KMS-11 (cell line): ENCODE results near the gene PRRT3.
A peak's percentile ranks its signal among the peaks of the same experiment; 100 is the strongest.

Experiments
- H2AFZ ChIP-seq: fragments of 200-600 bp; sonication (generic); 2 replicates; pipeline ENCODE4 v1.6.1; 2016; ENCODE audit warnings: antibody characterized with exemption, mixed run types, low read depth
- H3K27ac ChIP-seq: fragments of 200-600 bp; sonication (generic); 2 replicates; pipeline ENCODE4 v1.6.1; 2016; ENCODE audit warnings: mild to moderate bottlenecking, mixed run types
- H3K27me3 ChIP-seq: fragments of 200-600 bp; sonication (generic); 2 replicates; pipeline ENCODE4 v1.6.1; 2017; ENCODE audit warnings: mild to moderate bottlenecking, low read depth, mixed run types, moderate library complexity; ENCODE audit not compliant: insufficient read depth
- H3K36me3 ChIP-seq: fragments of 200-600 bp; sonication (generic); 2 replicates; pipeline ENCODE4 v1.6.1; 2017; ENCODE audit warnings: mild to moderate bottlenecking, mixed run types; ENCODE audit not compliant: insufficient read depth
- H3K4me1 ChIP-seq: fragments of 200-600 bp; sonication (generic); 2 replicates; pipeline ENCODE4 v1.6.1; 2016; ENCODE audit warnings: mild to moderate bottlenecking, low read depth, mixed run types; ENCODE audit not compliant: poor library complexity, severe bottlenecking
- H3K4me2 ChIP-seq: fragments of 200-600 bp; sonication (generic); 2 replicates; pipeline ENCODE4 v1.7.0; 2016; ENCODE audit warnings: mild to moderate bottlenecking, mixed run types
- H3K4me3 ChIP-seq: fragments of 200-600 bp; sonication (generic); IDR thresholded peaks from 2 replicates; pipeline ENCODE4 v1.6.1; 2017; ENCODE audit warnings: low read depth, low read length, mixed read lengths; ENCODE audit not compliant: insufficient read depth
- H3K79me2 ChIP-seq: fragments of 200-600 bp; sonication (generic); 2 replicates; pipeline ENCODE4 v1.6.1; 2016; ENCODE audit warnings: low read depth, mixed run types; ENCODE audit not compliant: insufficient read depth
- H3K9ac ChIP-seq: fragments of 200-600 bp; sonication (generic); 2 replicates; pipeline ENCODE4 v1.6.1; 2016; ENCODE audit warnings: mild to moderate bottlenecking, mixed run types
- H4K20me1 ChIP-seq: fragments of 200-600 bp; sonication (generic); 2 replicates; pipeline ENCODE4 v1.6.1; 2016; ENCODE audit warnings: mild to moderate bottlenecking, mixed run types; ENCODE audit not compliant: insufficient read depth
- CTCF ChIP-seq: fragments of 200-600 bp; sonication (generic); conservative IDR thresholded peaks from 2 replicates; pipeline ENCODE4 v1.6.1; 2017; ENCODE audit warnings: low read depth, mild to moderate bottlenecking, antibody characterized with exemption, low read length, moderate library complexity, mixed read lengths

Gene PRRT3

GRCh38 chr3:9918261-9919038, 33.8 kb downstream of the PRRT3 start:
- Histone ChIP-seq H4K20me1 (no peaks in the 10 kb centered on the region), H3K4me2 (no peak overlapping the region), H3K27me3 (no peaks in the 10 kb centered on the region), H3K9ac (no peak overlapping the region), H2AFZ (no peak overlapping the region), H3K36me3 (no peaks in the 10 kb centered on the region), H3K79me2 (no peaks in the 10 kb centered on the region), H3K27ac (no peak overlapping the region), H3K4me3 (no peak overlapping the region), H3K4me1 (peaks cover 15% of the 10 kb centered on the region)
- TF ChIP-seq CTCF = no peak

GRCh38 chr3:9917820-9918219, 34.4 kb downstream of the PRRT3 start:
- Histone ChIP-seq H3K79me2 (no peaks in the 10 kb centered on the region), H3K4me3 (no peak overlapping the region), H3K4me2 (no peak overlapping the region), H3K36me3 (no peaks in the 10 kb centered on the region), H3K9ac (no peak overlapping the region), H3K27me3 (no peaks in the 10 kb centered on the region), H3K4me1 (peaks cover 21% of the 10 kb centered on the region), H2AFZ (no peak overlapping the region), H3K27ac (no peak overlapping the region), H4K20me1 (no peaks in the 10 kb centered on the region)
- TF ChIP-seq CTCF = no peak

- no peaks in the 10 kb centered on the region for H3K79me2 ChIP-seq
- no peak for TF ChIP-seq CTCF
- H3K4me1 ChIP-seq = peaks cover 29% of the 10 kb centered on the region
- peak within 1 kb of the TSS; percentile 53 for H3K4me2 ChIP-seq
- H4K20me1 ChIP-seq = no peaks in the 10 kb centered on the region
- no peaks in the 10 kb centered on the region for H3K27me3 ChIP-seq
- H3K9ac ChIP-seq = peak within 1 kb of the TSS; percentile 76; the same call in 1 of the 2 replicates
- peak within 1 kb of the TSS; percentile 44; the same call in 1 of the 2 replicates for H3K27ac ChIP-seq
- peak within 1 kb of the TSS; percentile 67 for H2AFZ ChIP-seq
- no peaks in the 10 kb centered on the region for H3K36me3 ChIP-seq
- H3K4me3 ChIP-seq = no peak within 1 kb of the TSS
Observed at GRCh38 chr3:9916734-9917680, 35.2 kb downstream of the PRRT3 start, which contains the start of gene IL17RC. Gene IL17RC, plus strand, starts transcription at chr3:9917098. Its CDS starts 218 bp downstream, at chr3:9917316.

GRCh38 chr3:9916346-9916733, 35.9 kb downstream of the PRRT3 start:
- no peaks in the 10 kb centered on the region for H4K20me1 ChIP-seq
- H3K36me3 ChIP-seq = no peaks in the 10 kb centered on the region
- H3K9ac ChIP-seq = no peak overlapping the region
- H3K27ac ChIP-seq = no peak overlapping the region
- H2AFZ ChIP-seq = no peak overlapping the region
- H3K79me2 ChIP-seq = no peaks in the 10 kb centered on the region
- no peak overlapping the region for H3K4me3 ChIP-seq
- no peaks in the 10 kb centered on the region for H3K27me3 ChIP-seq
- no peak for TF ChIP-seq CTCF
- peaks cover 35% of the 10 kb centered on the region for H3K4me1 ChIP-seq
- no peak overlapping the region for H3K4me2 ChIP-seq
